ENCODE results near the gene FAM81A. TPM values are rescaled to one million over a fixed set of nuclear protein-coding genes. Genes with fewer than 3 reads are reported as not detected.

The FAM81A gene
- total and polyA plus RNA-seq, 4 donors = under 0.01 to 0.13 (median 0.07) TPM

DNA sequence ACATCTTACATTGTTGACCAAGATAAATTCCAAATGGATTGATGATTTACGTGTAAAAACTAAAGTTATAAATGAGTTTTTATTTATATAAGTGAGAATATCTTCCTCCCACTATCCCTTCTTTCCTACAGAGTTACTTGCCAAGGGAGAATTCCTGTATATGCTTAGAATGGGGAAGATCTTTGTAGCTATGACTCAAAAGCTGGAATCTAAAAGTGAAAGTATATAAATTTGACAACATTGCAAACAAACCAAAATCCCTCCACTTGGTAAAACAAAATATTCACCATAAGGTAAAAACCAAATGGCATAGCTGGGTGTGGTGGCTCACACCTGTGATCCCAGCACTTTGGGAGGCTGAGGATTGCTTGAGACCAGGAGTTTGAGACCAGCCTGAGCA is 120.9 kb downstream of the FAM81A start:
- no peak for DNase-seq (ENCODE audit: low spot score)
- 78% methylated on average over 1 of the region's 1 CpG for WGBS
- Histone ChIP-seq H3K4me1 (ENCODE audit: control insufficient read depth in 4 of 4, insufficient read depth in 4 of 4, low read length in 3 of 4) (peaks cover 0 to 5% (median under 1%) of the 10 kb centered on the region in 4 donors), H3K27ac (ENCODE audit: low read depth in 1 of 2, low read length in 2 of 2) (no peak overlapping the region), H3K9ac (ENCODE audit: low read depth in 1 of 2, low read length in 2 of 2) (no peak overlapping the region), H3K9me3 (ENCODE audit: control insufficient read depth in 4 of 4, low read length in 3 of 4) (no peaks in the 10 kb centered on the region), H3K36me3 (ENCODE audit: control insufficient read depth in 4 of 4, insufficient read depth in 3 of 4, low read depth in 1 of 4, low read length in 3 of 4) (no peaks in the 10 kb centered on the region), H3K27me3 (ENCODE audit: control insufficient read depth in 4 of 4, insufficient read depth in 4 of 4, low read length in 3 of 4) (no peaks in the 10 kb centered on the region), H3K4me3 (ENCODE audit: low read depth in 1 of 3, low read length in 3 of 3) (no peak overlapping the region)
- TF ChIP-seq HNF4G (IDR thresholded peaks at IDR 0.05) (no peak), NR2F2 (IDR thresholded peaks at IDR 0.05) (no peak), RAD21 (IDR thresholded peaks at IDR 0.05) (no peak), MAX (IDR thresholded peaks at IDR 0.05) (no peak), SP1 (IDR thresholded peaks at IDR 0.05) (no peak), FOXA2 (IDR thresholded peaks at IDR 0.05) (no peak), RXRA (IDR thresholded peaks at IDR 0.05) (no peak), CTCF (IDR thresholded peaks at IDR 0.05; ENCODE audit: low read depth, low read length, missing input control) (no peak), TAF1 (conservative IDR thresholded peaks at IDR 0.05) (no peak), FOXA1 (IDR thresholded peaks at IDR 0.05) (no peak), HNF4A (conservative IDR thresholded peaks at IDR 0.05) (no peak), EGR1 (IDR thresholded peaks at IDR 0.05; ENCODE audit: low read depth in 2 of 2) (no peak), GABPA (IDR thresholded peaks at IDR 0.05 in 1 of 2, conservative IDR thresholded peaks at IDR 0.05 in 1 of 2) (no peak), YY1 (IDR thresholded peaks at IDR 0.05) (no peak), JUND (IDR thresholded peaks at IDR 0.05) (no peak)
- TF ChIP-seq, protein P1, sequence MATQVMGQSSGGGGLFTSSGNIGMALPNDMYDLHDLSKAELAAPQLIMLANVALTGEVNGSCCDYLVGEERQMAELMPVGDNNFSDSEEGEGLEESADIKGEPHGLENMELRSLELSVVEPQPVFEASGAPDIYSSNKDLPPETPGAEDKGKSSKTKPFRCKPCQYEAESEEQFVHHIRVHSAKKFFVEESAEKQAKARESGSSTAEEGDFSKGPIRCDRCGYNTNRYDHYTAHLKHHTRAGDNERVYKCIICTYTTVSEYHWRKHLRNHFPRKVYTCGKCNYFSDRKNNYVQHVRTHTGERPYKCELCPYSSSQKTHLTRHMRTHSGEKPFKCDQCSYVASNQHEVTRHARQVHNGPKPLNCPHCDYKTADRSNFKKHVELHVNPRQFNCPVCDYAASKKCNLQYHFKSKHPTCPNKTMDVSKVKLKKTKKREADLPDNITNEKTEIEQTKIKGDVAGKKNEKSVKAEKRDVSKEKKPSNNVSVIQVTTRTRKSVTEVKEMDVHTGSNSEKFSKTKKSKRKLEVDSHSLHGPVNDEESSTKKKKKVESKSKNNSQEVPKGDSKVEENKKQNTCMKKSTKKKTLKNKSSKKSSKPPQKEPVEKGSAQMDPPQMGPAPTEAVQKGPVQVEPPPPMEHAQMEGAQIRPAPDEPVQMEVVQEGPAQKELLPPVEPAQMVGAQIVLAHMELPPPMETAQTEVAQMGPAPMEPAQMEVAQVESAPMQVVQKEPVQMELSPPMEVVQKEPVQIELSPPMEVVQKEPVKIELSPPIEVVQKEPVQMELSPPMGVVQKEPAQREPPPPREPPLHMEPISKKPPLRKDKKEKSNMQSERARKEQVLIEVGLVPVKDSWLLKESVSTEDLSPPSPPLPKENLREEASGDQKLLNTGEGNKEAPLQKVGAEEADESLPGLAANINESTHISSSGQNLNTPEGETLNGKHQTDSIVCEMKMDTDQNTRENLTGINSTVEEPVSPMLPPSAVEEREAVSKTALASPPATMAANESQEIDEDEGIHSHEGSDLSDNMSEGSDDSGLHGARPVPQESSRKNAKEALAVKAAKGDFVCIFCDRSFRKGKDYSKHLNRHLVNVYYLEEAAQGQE (IDR thresholded peaks at IDR 0.05) = no peak
- TF ChIP-seq, protein P2, sequence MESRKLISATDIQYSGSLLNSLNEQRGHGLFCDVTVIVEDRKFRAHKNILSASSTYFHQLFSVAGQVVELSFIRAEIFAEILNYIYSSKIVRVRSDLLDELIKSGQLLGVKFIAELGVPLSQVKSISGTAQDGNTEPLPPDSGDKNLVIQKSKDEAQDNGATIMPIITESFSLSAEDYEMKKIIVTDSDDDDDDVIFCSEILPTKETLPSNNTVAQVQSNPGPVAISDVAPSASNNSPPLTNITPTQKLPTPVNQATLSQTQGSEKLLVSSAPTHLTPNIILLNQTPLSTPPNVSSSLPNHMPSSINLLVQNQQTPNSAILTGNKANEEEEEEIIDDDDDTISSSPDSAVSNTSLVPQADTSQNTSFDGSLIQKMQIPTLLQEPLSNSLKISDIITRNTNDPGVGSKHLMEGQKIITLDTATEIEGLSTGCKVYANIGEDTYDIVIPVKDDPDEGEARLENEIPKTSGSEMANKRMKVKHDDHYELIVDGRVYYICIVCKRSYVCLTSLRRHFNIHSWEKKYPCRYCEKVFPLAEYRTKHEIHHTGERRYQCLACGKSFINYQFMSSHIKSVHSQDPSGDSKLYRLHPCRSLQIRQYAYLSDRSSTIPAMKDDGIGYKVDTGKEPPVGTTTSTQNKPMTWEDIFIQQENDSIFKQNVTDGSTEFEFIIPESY (IDR thresholded peaks at IDR 0.05) = no peak
- TF ChIP-seq, protein P3, sequence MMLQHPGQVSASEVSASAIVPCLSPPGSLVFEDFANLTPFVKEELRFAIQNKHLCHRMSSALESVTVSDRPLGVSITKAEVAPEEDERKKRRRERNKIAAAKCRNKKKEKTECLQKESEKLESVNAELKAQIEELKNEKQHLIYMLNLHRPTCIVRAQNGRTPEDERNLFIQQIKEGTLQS (IDR thresholded peaks at IDR 0.05) = no peak

Data from liver (tissue), 9 donors.